GM12864 (cell line): Measurements from ENCODE around the gene KIAA1614.

Experiments
- DNase-seq: peaks from one replicate; pipeline ENCODE4 v3.0.0-alpha.2; 2011; ENCODE audit warnings: low read depth
- H3K4me3 ChIP-seq: 2 replicates; pipeline ENCODE4 v1.5.1; 2011; ENCODE audit warnings: mild to moderate bottlenecking, low read depth, low read length, control low read depth
- CTCF ChIP-seq: IDR thresholded peaks from 2 replicates; pipeline ENCODE4 v1.5.1; 2011; ENCODE audit warnings: low read depth, mild to moderate bottlenecking, moderate library complexity, low read length, control low read depth, inconsistent platforms; ENCODE audit errors: missing control alignments

KIAA1614 gene

GRCh38 chr1:180936110-180937011 is 23.7 kb downstream of the KIAA1614 start:
- DNase-seq: no peak
- no peak overlapping the region for H3K4me3 ChIP-seq
- no peak for TF ChIP-seq CTCF

- DNase-seq: no peak
- H3K4me3 ChIP-seq: no peak overlapping the region
- no peak for TF ChIP-seq CTCF
Measured at GRCh38 chr1:180937012-180937372, 24.3 kb downstream of the KIAA1614 start.

GRCh38 chr1:180937624-180938225 is 25.0 kb downstream of the KIAA1614 start:
- TF ChIP-seq CTCF: no peak
- DNase-seq: no peak
- no peak overlapping the region for H3K4me3 ChIP-seq

- no peak overlapping the region for H3K4me3 ChIP-seq
- TF ChIP-seq CTCF: no peak
- no peak for DNase-seq
Measured at GRCh38 chr1:180939073-180939710, 26.5 kb downstream of the KIAA1614 start.

- no peak for DNase-seq
- no peak overlapping the region for H3K4me3 ChIP-seq
- TF ChIP-seq CTCF: no peak
Measured at GRCh38 chr1:180939711-180940103, 27.0 kb downstream of the KIAA1614 start.

- no peak overlapping the region for H3K4me3 ChIP-seq
- no peak for TF ChIP-seq CTCF
- DNase-seq: no peak
Measured at GRCh38 chr1:180940445-180940844, 27.7 kb downstream of the KIAA1614 start.
